ENCODE results near the gene PPIE. TPM values are rescaled to one million over a fixed set of nuclear protein-coding genes. Genes with fewer than 3 reads are reported as not detected.

The PPIE gene
- total RNA-seq, 2 donors from 2014 or later: 22.6 to 23.4 TPM

GRCh38 chr1:39711104-39711965 is 27.3 kb upstream of the PPIE start:
- Histone ChIP-seq H3K4me1 (no peaks in the 10 kb centered on the region), H3K4me3 (no peak overlapping the region), H3K9me3 (no peaks in the 10 kb centered on the region), H3K27ac (no peak overlapping the region), H3K36me3 (no peaks in the 10 kb centered on the region), H3K27me3 (no peaks in the 10 kb centered on the region)
- TF ChIP-seq CTCF (IDR thresholded peaks at IDR 0.05): no peak
- no peak for DNase-seq (ENCODE audit: low spot score)

GRCh38 chr1:39711966-39712340 is 26.7 kb upstream of the PPIE start:
- DNase-seq (ENCODE audit: low spot score): no peak
- no peak overlapping the region for H3K4me3 ChIP-seq
- H3K4me1 ChIP-seq: no peaks in the 10 kb centered on the region
- TF ChIP-seq CTCF (IDR thresholded peaks at IDR 0.05): no peak
- no peaks in the 10 kb centered on the region for H3K9me3 ChIP-seq
- no peaks in the 10 kb centered on the region for H3K27me3 ChIP-seq
- no peak overlapping the region for H3K27ac ChIP-seq
- no peaks in the 10 kb centered on the region for H3K36me3 ChIP-seq

GRCh38 chr1:39713557-39713956 is 25.1 kb upstream of the PPIE start:
- no peaks in the 10 kb centered on the region for H3K9me3 ChIP-seq
- H3K36me3 ChIP-seq: no peaks in the 10 kb centered on the region
- no peak overlapping the region for H3K4me3 ChIP-seq
- no peaks in the 10 kb centered on the region for H3K4me1 ChIP-seq
- H3K27ac ChIP-seq: no peak overlapping the region
- DNase-seq (ENCODE audit: low spot score): no peak
- H3K27me3 ChIP-seq: no peaks in the 10 kb centered on the region
- no peak for TF ChIP-seq CTCF (IDR thresholded peaks at IDR 0.05)

GRCh38 chr1:39717809-39718208 is 20.9 kb upstream of the PPIE start:
- no peak for TF ChIP-seq CTCF (IDR thresholded peaks at IDR 0.05)
- no peaks in the 10 kb centered on the region for H3K9me3 ChIP-seq
- H3K36me3 ChIP-seq: no peaks in the 10 kb centered on the region
- H3K27me3 ChIP-seq: no peaks in the 10 kb centered on the region
- DNase-seq (ENCODE audit: low spot score): no peak
- H3K4me3 ChIP-seq: no peak overlapping the region
- no peak overlapping the region for H3K27ac ChIP-seq
- no peaks in the 10 kb centered on the region for H3K4me1 ChIP-seq

- TF ChIP-seq CTCF (IDR thresholded peaks at IDR 0.05): peak; percentile 59 to 78
- Histone ChIP-seq H3K27ac (no peak overlapping the region), H3K9me3 (no peaks in the 10 kb centered on the region), H3K4me1 (no peaks in the 10 kb centered on the region), H3K27me3 (no peaks in the 10 kb centered on the region), H3K36me3 (no peaks in the 10 kb centered on the region), H3K4me3 (no peak overlapping the region)
- DNase-seq (ENCODE audit: low spot score): no peak
Observed at GRCh38 chr1:39720094-39720999, 18.3 kb upstream of the PPIE start.
